Measurements from ENCODE around the gene FKBP10.

DNA sequence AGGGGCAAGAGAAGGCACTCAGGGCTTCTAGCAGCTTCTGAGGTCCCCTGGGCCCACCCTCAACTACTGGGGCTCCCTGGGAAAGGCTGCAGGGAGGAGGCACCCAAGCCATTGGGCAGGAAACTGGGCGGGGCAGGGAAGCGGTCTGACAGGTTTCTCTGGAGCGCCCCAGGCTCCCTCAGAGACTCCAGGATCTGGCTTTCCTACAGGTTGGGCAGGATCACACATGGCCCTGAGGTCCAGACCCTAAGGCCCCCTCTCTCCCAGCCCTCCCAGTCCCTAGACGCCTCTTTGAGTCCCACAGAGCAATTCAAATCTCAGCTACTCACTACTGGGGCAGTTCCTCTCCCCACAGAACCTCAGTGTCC is 40.6 kb upstream of the FKBP10 start:
- TF ChIP-seq, protein P1, sequence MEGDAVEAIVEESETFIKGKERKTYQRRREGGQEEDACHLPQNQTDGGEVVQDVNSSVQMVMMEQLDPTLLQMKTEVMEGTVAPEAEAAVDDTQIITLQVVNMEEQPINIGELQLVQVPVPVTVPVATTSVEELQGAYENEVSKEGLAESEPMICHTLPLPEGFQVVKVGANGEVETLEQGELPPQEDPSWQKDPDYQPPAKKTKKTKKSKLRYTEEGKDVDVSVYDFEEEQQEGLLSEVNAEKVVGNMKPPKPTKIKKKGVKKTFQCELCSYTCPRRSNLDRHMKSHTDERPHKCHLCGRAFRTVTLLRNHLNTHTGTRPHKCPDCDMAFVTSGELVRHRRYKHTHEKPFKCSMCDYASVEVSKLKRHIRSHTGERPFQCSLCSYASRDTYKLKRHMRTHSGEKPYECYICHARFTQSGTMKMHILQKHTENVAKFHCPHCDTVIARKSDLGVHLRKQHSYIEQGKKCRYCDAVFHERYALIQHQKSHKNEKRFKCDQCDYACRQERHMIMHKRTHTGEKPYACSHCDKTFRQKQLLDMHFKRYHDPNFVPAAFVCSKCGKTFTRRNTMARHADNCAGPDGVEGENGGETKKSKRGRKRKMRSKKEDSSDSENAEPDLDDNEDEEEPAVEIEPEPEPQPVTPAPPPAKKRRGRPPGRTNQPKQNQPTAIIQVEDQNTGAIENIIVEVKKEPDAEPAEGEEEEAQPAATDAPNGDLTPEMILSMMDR (conservative IDR thresholded peaks at IDR 0.05; ENCODE audit: low read length), result no peak
- no peak for TF ChIP-seq EZH2phosphoT487 (IDR thresholded peaks at IDR 0.05; ENCODE audit: borderline replicate concordance)
